ENCODE results near the gene GFOD1.
"Not testable (repeated sequence)": the region's sequence is repeated elsewhere in the genome, so short reads cannot be mapped to it uniquely, and the experiment has no call there.

The GFOD1 gene

GRCh38 chr6:13398421-13398994, 88.9 kb downstream of the GFOD1 start:
- no peak for DNase-seq

DNA sequence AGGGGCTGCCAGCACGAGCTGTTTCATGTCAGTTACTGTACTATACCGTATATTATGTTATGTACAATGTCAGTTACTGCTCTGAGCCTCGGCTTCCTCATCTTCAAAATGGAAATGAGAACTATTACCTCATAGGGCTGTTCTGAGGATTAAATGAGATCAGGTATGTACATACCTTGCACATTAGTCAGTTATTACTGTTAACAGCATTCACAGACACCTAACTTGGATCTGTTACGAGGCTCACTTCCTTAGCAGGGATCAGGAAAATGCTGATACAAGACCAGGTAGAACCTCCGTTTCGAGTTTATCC, 89.4 kb downstream of the GFOD1 start:
- no peak for DNase-seq

GRCh38 chr6:13397359-13398068, 89.9 kb downstream of the GFOD1 start:
- DNase-seq = no peak

- DNase-seq = no peak
Observed at GRCh38 chr6:13396241-13396792, 91.1 kb downstream of the GFOD1 start.

DNA sequence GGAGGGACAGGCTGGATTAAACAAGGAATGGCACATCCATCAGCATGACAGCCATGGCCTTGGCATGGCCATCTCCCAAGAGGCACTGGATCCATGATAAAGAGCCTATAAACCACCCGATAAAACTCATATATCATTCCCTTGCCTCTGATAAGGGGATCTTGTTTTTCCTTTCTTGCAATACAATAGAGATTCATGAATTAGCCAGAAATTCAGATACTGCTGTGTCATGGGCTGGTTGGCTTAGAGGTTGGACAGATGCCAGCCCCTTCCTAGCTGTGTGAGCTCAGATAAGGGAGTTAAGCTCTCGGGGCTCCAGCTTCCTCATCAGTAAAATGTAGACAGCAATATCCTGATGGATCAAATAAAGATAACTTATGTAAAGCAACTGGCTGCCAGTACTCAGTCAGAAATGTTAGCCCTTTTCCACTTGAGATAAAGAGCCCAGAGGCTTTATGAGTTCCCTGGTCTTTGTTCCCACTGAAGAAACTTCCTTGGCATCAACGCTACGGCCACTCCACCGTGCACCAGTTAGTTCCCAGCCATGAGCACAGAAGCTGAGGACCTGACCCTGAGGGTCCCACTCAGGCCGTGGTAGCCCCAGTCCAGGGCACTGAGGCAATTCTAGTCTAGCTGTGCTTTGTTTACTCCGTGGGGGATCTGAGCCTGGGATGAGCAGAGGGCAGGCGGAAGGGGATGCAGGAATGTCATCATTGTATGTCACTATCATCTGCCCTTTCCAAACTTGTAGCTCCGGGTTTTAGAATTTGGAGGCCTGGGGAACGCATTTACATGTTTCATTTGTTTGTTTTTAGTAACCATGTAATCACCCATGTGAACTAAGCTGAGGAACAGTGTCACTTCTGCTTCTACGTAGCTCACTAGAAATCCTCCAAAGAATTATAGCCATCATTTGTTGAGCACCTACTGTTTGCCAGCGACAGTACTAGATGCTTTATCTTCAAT, 91.8 kb downstream of the GFOD1 start:
- no peak for DNase-seq

DNA sequence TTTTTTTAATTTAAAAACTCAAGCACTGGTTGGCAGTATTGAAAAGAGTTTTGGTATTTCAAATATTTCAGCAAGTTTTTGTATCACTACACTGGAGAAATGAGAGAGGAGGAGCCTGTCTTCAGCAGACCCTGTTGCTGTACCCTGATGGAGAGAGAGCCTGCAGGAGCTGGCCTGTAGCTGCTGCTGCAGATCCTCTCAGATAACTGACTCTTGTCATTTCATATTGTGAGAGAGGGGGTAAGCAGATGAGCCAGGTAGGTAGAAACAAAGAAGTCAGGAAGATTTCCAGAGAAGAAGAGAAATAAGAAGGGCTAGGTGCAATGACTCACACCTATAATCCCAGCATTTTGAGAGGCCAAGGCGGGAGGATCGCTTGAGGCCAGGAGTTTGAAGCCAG, 94.9 kb downstream of the GFOD1 start:
- DNase-seq = no peak

- no peak for DNase-seq
Observed at GRCh38 chr6:13391537-13391936, 95.9 kb downstream of the GFOD1 start.

- peak; percentile 21 for DNase-seq
Observed at GRCh38 chr6:13390658-13391057, 96.7 kb downstream of the GFOD1 start.

GRCh38 chr6:13389237-13389636, 98.2 kb downstream of the GFOD1 start:
- DNase-seq = not testable (repeated sequence)

GRCh38 chr6:13388769-13389168, 98.6 kb downstream of the GFOD1 start:
- DNase-seq = not testable (repeated sequence)

DNA sequence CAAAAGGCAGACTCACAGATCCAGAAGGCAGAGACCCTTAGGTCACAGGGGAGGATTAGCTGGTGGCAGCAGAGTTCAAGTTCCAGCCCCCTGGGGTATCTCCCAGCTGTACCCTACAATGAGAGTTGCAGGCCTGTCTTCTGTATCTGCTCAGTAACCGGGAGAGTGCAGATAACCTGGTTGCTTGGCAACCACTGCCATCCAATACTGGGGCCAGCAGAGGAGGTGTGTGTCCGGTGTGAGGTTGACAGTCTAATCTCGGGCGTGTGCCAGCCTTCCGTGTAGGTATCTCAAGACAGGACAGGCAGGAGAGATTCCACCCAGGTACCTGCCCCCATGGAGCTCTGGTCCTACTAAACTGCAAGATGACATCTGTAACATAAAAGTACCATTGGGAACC, 102.4 kb downstream of the GFOD1 start:
- no peak for DNase-seq

- no peak for DNase-seq
Observed at GRCh38 chr6:13384506-13384905, 102.9 kb downstream of the GFOD1 start.

DNA sequence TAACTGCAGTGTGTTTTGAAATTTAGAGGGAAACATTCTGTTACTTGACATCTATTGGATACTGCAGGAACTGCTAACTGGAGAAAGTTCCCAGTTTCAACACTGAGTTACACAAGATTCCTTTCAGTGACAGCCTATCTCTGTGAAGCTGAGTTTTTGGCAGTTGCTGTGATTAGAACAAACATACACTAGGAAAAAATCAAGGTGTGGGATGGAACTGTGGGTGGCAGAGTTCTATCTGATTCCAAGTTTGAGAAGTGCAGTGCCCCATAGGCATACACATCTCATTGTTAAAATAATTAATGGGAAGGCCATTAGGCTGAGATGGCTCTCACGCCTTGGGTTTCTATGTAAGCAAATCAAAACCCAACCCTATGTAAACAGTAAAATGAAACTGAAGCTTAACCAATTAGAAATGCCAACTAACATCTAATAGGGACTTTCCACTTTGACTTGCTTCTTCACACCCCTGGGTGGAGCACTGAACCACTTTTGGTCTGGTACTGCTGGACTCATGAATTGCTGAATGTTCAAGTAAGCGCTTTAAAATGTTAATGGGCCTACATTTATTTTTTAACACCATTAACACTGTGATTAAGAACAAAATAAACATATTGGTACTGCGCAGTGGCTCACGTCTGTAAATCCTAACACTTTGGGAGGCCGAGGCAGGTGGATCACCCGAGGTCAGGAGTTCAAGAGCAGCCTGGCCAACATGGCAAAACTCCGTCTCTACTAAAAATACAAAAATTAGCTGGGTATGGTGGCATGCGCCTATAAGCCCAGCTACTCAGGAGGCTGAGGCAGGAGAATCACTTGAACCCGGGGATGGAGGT, 103.9 kb downstream of the GFOD1 start:
- DNase-seq = peak; percentile 73

- no peak for DNase-seq
Observed at GRCh38 chr6:13380761-13381160, 106.6 kb downstream of the GFOD1 start.

DNA sequence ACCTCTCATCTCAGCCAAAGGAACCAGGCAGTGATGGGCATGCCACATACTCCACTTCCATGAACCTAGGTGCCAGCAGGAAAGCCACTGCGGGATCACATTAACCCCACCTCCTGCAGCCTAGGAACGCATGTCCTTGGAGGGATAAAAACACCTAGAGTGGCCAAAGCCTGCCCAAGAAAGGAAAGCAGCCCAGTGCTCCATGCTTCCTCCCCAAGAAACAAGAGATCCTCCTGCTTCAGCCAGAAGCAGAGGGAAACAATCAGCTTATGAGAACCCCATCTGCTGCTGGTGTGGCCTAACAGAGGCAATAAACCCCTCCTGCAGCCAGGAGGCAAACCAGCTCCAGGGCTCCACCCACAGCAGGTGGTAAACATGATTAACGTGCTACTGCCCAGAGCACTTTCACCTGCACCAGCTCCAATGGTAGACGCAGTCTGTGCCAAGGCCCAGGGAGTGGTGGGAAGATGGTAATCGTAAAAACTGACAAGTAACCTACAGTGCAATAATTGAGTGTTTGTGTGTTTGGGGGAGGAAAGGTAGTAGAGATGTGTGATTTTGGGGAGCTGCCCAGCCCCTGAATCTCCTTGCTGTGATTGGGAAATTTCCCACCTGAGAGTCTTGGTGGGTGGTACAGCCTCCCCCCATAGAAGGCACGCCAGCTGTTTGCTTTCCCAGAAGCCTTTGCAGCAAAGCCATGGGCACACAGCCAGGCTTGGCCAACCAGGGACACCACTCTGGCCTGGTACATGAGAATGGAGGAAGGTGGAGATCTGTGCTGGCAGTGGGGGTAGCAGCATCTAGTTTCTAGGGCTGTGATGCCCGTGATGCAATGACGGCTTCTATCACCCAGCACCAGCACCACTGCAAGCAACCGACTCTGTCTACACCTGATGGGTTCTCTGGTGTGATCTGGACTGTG, 108.5 kb downstream of the GFOD1 start:
- DNase-seq = no peak

- DNase-seq = no peak
Observed at GRCh38 chr6:13377054-13377758, 110.2 kb downstream of the GFOD1 start.

DNA sequence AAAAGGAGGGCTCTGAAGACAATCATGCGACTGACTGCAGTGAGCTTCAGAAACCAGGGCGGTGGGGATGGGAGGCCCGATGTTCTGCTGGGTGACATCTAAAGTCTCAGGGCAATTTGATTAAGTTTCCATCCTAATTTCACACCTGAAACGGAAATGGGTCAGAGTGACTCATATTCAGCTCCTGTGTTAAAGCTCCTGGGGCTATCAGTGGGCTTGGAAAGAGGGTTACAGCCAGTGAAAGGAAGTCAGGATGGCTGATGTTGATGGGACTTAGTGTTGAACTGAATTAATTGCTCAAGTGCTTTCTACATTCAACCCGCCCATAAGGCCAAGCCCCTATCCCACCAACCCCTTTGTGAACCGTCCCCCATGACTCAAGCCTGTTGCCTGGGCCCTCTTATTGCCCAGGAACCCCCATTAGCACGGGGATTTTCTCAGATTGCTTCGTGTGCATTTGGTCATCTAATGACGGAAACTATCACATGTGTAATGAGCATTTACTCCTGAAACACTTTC, 112.0 kb downstream of the GFOD1 start:
- peak; percentile 21 for DNase-seq

DNA sequence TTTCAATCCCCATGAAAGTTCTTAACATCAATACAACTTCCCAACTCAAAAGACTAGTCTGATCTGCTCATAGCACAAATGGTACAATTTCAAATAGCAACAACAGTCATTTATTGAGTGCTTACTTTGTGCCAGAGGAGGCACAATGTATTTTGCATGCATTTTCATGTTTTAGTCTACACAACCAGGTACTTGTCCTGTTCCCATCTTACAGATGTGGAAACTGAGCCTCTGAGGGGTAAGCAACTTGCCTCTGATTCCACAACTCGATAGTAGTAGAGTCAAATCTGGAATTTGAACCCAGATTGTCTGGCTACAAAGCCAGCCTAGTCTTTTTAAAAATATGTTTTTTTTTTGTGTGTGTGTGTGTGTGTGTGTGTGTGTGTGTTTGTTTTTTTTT, 113.5 kb downstream of the GFOD1 start:
- DNase-seq = no peak

DNA sequence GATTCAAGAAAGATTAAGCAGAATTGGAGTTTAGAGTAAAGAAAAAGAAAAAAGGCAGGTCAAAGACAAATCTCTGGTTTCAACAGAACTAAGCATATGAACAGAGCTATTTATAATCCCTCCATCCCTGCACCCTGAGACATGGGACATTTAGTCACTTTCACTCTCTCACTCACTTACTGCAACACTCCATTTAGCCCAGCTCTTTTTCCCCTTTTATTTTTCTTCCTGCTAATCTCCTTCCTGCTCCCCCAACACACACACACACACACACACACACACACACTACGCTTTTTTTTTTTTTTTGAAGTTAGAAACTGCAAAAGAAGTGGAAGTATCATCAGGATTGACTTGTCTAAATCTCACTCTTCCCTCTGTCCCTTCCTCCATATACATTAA, 113.9 kb downstream of the GFOD1 start:
- DNase-seq = no peak

DNA sequence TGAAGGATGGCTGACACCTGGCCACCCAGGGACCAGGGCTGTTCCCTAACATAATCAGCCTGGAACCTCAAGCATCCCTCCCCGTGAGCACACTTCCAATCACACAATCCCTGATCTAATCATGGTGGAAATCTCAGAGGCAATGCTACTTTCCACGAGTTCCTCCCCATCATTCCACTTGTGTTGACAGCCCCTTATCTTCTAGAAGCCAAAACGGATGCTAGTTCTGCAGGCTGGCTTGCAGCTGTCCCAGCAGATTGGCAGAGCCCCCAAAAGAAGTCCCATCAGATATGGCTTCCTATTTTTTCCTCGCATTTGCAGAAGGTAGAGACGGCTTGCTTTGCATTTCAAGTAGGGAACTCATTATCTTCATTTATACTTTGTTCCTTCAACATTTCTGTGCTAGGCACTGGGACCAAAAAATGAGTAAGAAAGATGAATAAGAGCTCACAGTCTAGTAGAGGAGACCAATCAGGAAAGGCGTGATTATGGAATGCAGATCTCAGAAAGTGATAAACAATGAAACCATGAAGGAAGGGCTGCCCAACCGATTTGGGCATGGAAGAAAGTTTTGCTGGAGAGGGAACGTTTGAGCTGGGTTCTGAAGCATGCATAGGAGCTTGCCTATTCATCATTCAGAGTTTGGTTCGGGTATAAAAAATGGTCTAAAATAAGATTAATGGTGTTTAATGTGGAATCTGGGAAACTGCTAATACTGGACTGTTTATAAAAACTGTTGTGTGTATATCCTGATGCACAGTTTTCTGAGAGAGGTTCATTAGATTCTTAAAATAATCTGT, 114.5 kb downstream of the GFOD1 start:
- no peak for DNase-seq

All from CD4-positive, alpha-beta T cell treated with Interleukin-12 subunit alpha and Interleukin-12 subunit beta, for 1 hour (primary cell).